AG04449 (cell line): ENCODE measurements around the gene TMPRSS6.

Experiments
- CTCF ChIA-PET: fragments of 350-600 bp; formaldehyde crosslinking; extraction: SDS; loops from one replicate; lab custom pipeline; 2021; ENCODE audit warnings: antibody characterized with exemption; lab: Yijun Ruan, JAX
- POLR2A ChIA-PET: fragments of 400-600, 350-600 bp; formaldehyde crosslinking; extraction: SDS; loops from one replicate; lab custom pipeline; 2020; ENCODE audit warnings: antibody characterized with exemption, inconsistent platforms; lab: Yijun Ruan, JAX
- DNase-seq: peaks from one replicate; pipeline ENCODE4 v3.0.0-alpha.2; 2010; ENCODE audit warnings: low read depth, low spot score
- H3K4me3 ChIP-seq: 2 replicates; pipeline ENCODE4 v1.5.1; 2011; ENCODE audit warnings: low read depth, mild to moderate bottlenecking, control low read depth, low read length
- CTCF ChIP-seq: IDR thresholded peaks from one replicate; pipeline ENCODE4 v1.5.1; 2011; ENCODE audit warnings: mild to moderate bottlenecking, moderate library complexity, low read length, control low read depth, inconsistent platforms; ENCODE audit not compliant: insufficient read depth; ENCODE audit errors: missing control alignments

TMPRSS6 gene

GRCh38 chr22:37021710-37022482 lies 87.6 kb downstream of the TMPRSS6 start:
- CTCF ChIA-PET: interaction anchor here (0.7 to 6.0 kb wide), 15 partner anchors 9 to 178 kb away, joined by 3 to 65 read pairs (median 4); no protein-coding TSS in a partner anchor
- TF ChIP-seq CTCF: peak; percentile 69
- no peak for DNase-seq
- H3K4me3 ChIP-seq: no peak overlapping the region
- POLR2A ChIA-PET: no interaction called here

DNA sequence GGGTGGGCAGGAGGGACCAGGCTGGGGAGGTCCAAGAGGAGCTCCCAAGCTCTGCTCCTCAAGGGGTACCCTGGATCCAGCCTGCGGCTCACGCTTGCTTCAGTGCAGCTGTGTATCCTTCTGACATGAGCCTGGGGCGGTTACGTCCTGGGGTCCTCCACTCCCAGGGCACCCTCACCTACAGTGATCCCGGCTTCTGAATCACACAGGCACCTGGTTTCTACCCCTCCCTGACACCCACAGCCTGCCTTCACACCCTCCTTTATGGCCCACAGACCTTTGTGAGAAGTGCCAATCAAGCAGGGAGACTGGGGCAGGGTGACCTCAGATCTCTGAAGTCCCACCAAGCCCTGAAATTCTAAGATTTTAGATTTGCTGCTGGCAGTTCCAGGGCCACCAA lies 88.5 kb downstream of the TMPRSS6 start:
- CTCF ChIA-PET: interaction anchor here (0.8 to 6.0 kb wide), 13 partner anchors 8 to 178 kb away, joined by 3 to 65 read pairs (median 5); no protein-coding TSS in a partner anchor
- POLR2A ChIA-PET: no interaction called here
- no peak for TF ChIP-seq CTCF
- DNase-seq: no peak
- H3K4me3 ChIP-seq: no peak overlapping the region

DNA sequence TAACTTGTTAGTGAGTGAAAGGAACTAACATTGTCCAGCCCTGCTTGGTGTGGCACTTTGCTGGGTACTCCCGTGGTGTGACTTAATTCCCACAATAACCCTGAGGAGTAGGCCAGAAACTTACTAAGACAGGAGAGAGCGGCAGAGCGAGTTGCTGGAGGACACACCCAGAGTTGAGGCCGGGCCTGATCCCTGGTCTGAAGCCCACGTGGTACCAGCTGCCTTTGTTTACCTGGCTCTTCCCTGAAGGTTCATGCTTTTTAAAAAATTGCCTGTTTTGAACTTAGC lies 89.4 kb downstream of the TMPRSS6 start:
- no peak for DNase-seq
- CTCF ChIA-PET: interaction anchor here (0.6 to 6.0 kb wide), 5 partner anchors 11 to 234 kb away, joined by 3 to 65 read pairs (median 5); no protein-coding TSS in a partner anchor

DNA sequence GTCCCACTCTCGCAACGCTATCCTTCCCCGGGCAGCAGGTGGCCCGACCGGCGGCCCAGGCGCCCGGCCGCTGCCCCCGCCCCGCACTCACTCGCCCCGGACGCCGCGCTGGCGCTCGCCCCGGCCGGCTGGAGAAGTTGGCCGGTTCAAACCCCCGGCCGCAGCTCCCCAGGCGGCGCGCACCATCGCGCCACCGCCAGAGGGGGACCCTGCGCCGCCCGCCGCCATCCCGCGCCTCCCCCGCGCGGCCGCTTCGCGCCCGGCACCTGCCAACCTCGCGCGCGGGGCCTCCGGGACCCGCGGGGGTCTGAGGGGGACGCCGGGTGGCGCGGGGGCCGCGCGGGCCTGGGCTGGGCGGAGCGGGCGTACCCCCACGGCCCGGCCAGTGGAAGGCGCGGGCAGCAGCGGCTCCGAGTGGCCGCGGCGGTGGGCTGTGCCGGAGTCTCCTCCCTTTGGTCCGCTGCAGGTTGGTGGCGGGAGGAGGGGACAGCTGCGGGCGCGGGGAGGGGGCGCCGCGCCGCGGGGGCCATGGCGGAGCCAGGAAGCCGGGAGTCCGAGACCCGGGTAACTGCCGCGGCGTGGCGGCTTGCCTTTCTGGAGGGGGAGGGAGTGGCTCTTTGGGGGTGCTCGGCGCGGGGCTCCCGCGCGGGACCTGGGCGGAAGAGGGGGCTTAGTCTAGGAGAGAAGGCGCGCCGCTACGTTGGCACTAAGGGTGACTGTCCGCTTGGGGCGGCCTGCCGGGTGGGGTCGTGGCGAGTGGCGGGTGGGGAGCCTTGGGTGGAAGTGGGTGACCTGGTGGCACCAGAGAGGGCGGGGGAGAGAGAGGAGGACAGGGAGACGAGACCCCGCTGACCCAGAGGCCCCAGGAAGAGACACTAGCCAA lies 90.0 kb downstream of the TMPRSS6 start, which contains the start of the genes MPST and TST:
Gene MPST (plus strand): TSS at position 434 of the 883 bp plus-strand sequence. CDS start 95 bp downstream, at position 529.
Gene TST (minus strand): TSS at position 139 of the 883 bp plus-strand sequence. CDS start 715 bp downstream, outside the sequence.
- peak within 1 kb of the TSS; percentile 82 for H3K4me3 ChIP-seq
- no peak for TF ChIP-seq CTCF
- CTCF ChIA-PET: interaction anchor here (0.6 to 6.0 kb wide), 11 partner anchors 11 to 235 kb away, joined by 3 to 65 read pairs (median 4); no protein-coding TSS in a partner anchor
- POLR2A ChIA-PET: interaction anchor here (0.6 to 1.4 kb wide), 6 partner anchors 9 to 70 kb away, joined by 3 to 8 read pairs (median 4); partner anchors contain the start of gene KCTD17
- DNase-seq: no peak

More for the DNA sequence above, 89.4 kb downstream of the TMPRSS6 start:
- TF ChIP-seq CTCF: no peak
- POLR2A ChIA-PET: interaction anchor here (0.9 to 1.3 kb wide), 2 partner anchors 12 to 21 kb away, joined by 3 to 8 read pairs; no protein-coding TSS in a partner anchor
- H3K4me3 ChIP-seq: peak overlapping the region; percentile 82

- peak overlapping the region; percentile 82 for H3K4me3 ChIP-seq
- TF ChIP-seq CTCF: no peak
- ChIA-PET CTCF (interaction anchor here (0.9 to 1.9 kb wide), 8 partner anchors 11 to 235 kb away, joined by 3 to 9 read pairs (median 3); no protein-coding TSS in a partner anchor), POLR2A (interaction anchor here (0.5 to 1.4 kb wide), 6 partner anchors 10 to 157 kb away, joined by 3 to 8 read pairs (median 4); partner anchors contain the start of gene KCTD17)
- DNase-seq: no peak
Measured at GRCh38 chr22:37018815-37019308, 90.7 kb downstream of the TMPRSS6 start.
